Mucosa of descending colon (tissue), 3 donors: ENCODE data around the gene IFT74. TPM values are rescaled to one million over a fixed set of nuclear protein-coding genes. Genes with fewer than 3 reads are reported as not detected.

Source experiments
- ATAC-seq: fragments of 200-7000 bp; cut with Tn5 transposase; one replicate; pipeline ENCODE4 v1.9.1; 2020; ENCODE audit warnings: mild to moderate bottlenecking, moderate library complexity
- DNase-seq, 3 donors: peaks; one replicate each; pipeline ENCODE4 v3.0.0-alpha.2; 2020
- H3K36me3 ChIP-seq: fragments of 200-600 bp; one replicate; pipeline ENCODE4 v1.8.0; 2021; ENCODE audit warnings: low read depth, mild to moderate bottlenecking
- H3K4me1 ChIP-seq: fragments of 200-600 bp; one replicate; pipeline ENCODE4 v1.8.0; 2021; ENCODE audit warnings: low read depth, mild to moderate bottlenecking
- H3K4me3 ChIP-seq: fragments of 200-600 bp; one replicate; pipeline ENCODE4 v1.8.0; 2021; ENCODE audit warnings: mild to moderate bottlenecking
- H3K9me3 ChIP-seq: fragments of 200-600 bp; one replicate; pipeline ENCODE4 v1.8.0; 2021; ENCODE audit warnings: mild to moderate bottlenecking
- CTCF ChIP-seq: fragments of 200-600 bp; IDR thresholded peaks from one replicate; pipeline ENCODE4 v1.8.0; 2022; ENCODE audit warnings: antibody characterized with exemption, mild to moderate bottlenecking
- intact Hi-C, 2 donors: fragments of 100-400 bp; cut with DNase I in 1 of 2; cut with micrococcal nuclease in 1 of 2; formaldehyde crosslinking; loops; one replicate each; pipeline versions ENCODE4 v1.11.0 to v1.11.1; 2022; cut with DNase I, micrococcal nuclease
- total RNA-seq, 3 donors: library from RNA; stranded (reverse); fragmentation: NEBNext Ultra II Directional in 2 of 3; extraction: Animal tissue kit (Norgen Biotek cat#: 25700) in 2 of 3; gene quantifications; one replicate each; pipeline versions ENCODE4 v1.2.1 to v1.2.4, GENCODE V29; 2021 to 2023
- donor health status: DM: no; HTN: no; CAD: no; lungs with moderate emphysema.
- donor health status: DM: no; HTN: no; CAD: no.
- donor health status: DM: no; HTN: yes; CAD: no.

Gene IFT74
- total RNA-seq, 3 donors from 2014 or later, result 16.6 to 18.2 (median 17.3) TPM

- H3K9me3 ChIP-seq, result no peaks in the 10 kb centered on the region
- H3K4me1 ChIP-seq, result no peaks in the 10 kb centered on the region
- intact Hi-C loops, result no loop called here
- no peak for DNase-seq
- no peaks in the 10 kb centered on the region for H3K36me3 ChIP-seq
- TF ChIP-seq CTCF, result no peak
- no peak overlapping the region for H3K4me3 ChIP-seq
- no peak for ATAC-seq
These were observed 117.9 kb downstream of the IFT74 start for GRCh38 chr9:27073841-27074728.

GRCh38 chr9:27078685-27079084 is 122.5 kb downstream of the IFT74 start:
- Histone ChIP-seq H3K4me3 (no peak overlapping the region), H3K4me1 (no peaks in the 10 kb centered on the region), H3K36me3 (no peaks in the 10 kb centered on the region), H3K9me3 (no peaks in the 10 kb centered on the region)
- DNase-seq (no peak), ATAC-seq (no peak)
- no peak for TF ChIP-seq CTCF
- intact Hi-C loops, result no loop called here

- ATAC-seq, result no peak
- intact Hi-C loops, result no loop called here
These were observed 129.2 kb downstream of the IFT74 start for GRCh38 chr9:27085456-27085855.

GRCh38 chr9:27086818-27087680 is 130.8 kb downstream of the IFT74 start:
- no peak overlapping the region for H3K4me3 ChIP-seq
- no peaks in the 10 kb centered on the region for H3K4me1 ChIP-seq
- H3K9me3 ChIP-seq, result no peaks in the 10 kb centered on the region
- no peaks in the 10 kb centered on the region for H3K36me3 ChIP-seq
- intact Hi-C loops, result no loop called here
- DNase-seq (no peak), ATAC-seq (no peak)
- TF ChIP-seq CTCF, result no peak

More at GRCh38 chr9:27085456-27085855, 129.2 kb downstream of the IFT74 start:
- DNase-seq, result no peak
- Histone ChIP-seq H3K4me1 (no peaks in the 10 kb centered on the region), H3K36me3 (no peaks in the 10 kb centered on the region), H3K9me3 (no peaks in the 10 kb centered on the region), H3K4me3 (no peak overlapping the region)
- TF ChIP-seq CTCF, result no peak

GRCh38 chr9:27088981-27089380 is 132.8 kb downstream of the IFT74 start:
- Histone ChIP-seq H3K36me3 (no peaks in the 10 kb centered on the region), H3K4me3 (no peak overlapping the region), H3K4me1 (no peaks in the 10 kb centered on the region), H3K9me3 (no peaks in the 10 kb centered on the region)
- intact Hi-C loops, result no loop called here
- no peak for TF ChIP-seq CTCF
- ATAC-seq (no peak), DNase-seq (no peak)
